Stomach (tissue), 9 donors: ENCODE data around the gene SLC8A2. TPM values are rescaled to one million over a fixed set of nuclear protein-coding genes. Genes with fewer than 3 reads are reported as not detected.

Experiments used
- DNase-seq, 2 donors: peaks; one replicate each; pipeline versions ENCODE4 v3.0.0 to v3.0.0-alpha.2; 2013 to 2019
- H3K27ac ChIP-seq, 5 donors: fragments of 200-600 bp in 4 of 5; sonication (generic) in 4 of 5; one replicate each; pipeline ENCODE4 v1.5.1; 2013 to 2019; ENCODE audit warnings: mild to moderate bottlenecking in 1 of 5, moderate library complexity in 1 of 5
- H3K27me3 ChIP-seq, 3 donors: fragments of 200-600 bp; sonication (generic); one replicate each; pipeline ENCODE4 v1.5.1; 2017 to 2019; ENCODE audit warnings: mixed run types in 1 of 3
- H3K36me3 ChIP-seq, 4 donors: fragments of 200-600 bp; sonication (generic); 1 replicate in 3 of 4; 2 replicates in 1 of 4; pipeline ENCODE4 v1.5.1; 2016 to 2019
- H3K4me1 ChIP-seq, 4 donors: fragments of 200-600 bp; sonication (generic); one replicate each; pipeline ENCODE4 v1.5.1; 2016 to 2019
- H3K4me3 ChIP-seq, 4 donors: fragments of 200-600 bp; sonication (generic) in 3 of 4; one replicate each; pipeline ENCODE4 v1.5.1; 2016 to 2019; ENCODE audit warnings: mild to moderate bottlenecking in 1 of 4
- H3K9me3 ChIP-seq, 4 donors: fragments of 200-600 bp; sonication (generic); one replicate each; pipeline ENCODE4 v1.5.1; 2016 to 2019
- CTCF ChIP-seq, 7 experiments: fragments of 450-650 bp in 4 of 7; fragments of 200-600 bp in 3 of 7; sonication (generic) in 3 of 7; IDR thresholded peaks; one replicate each; pipeline ENCODE4 v1.5.1; 2016 to 2019; ENCODE audit warnings: antibody characterized with exemption in 7 of 7, control low read depth in 2 of 7, mild to moderate bottlenecking in 1 of 7
- EP300 ChIP-seq: sonication (generic); formaldehyde crosslinking; IDR thresholded peaks from one replicate; pipeline ENCODE4 v1.6.1; 2017; ENCODE audit warnings: antibody characterized with exemption
- POLR2A ChIP-seq, 4 donors: fragments of 450-650 bp; IDR thresholded peaks; one replicate each; pipeline ENCODE4 v1.6.1; 2016; ENCODE audit warnings: antibody characterized with exemption in 4 of 4, control low read depth in 2 of 4, mild to moderate bottlenecking in 1 of 4, moderate library complexity in 1 of 4
- POLR2AphosphoS5 ChIP-seq, 3 donors: sonication (generic); formaldehyde crosslinking; IDR thresholded peaks; one replicate each; pipeline ENCODE4 v1.6.1; 2016; ENCODE audit warnings: antibody characterized with exemption in 3 of 3
- WGBS, 5 donors: extraction: QIAGEN DNeasy Blood & Tissue Kit in 3 of 5; methylation state at CpG; one replicate each; pipeline versions ENCODE4 v1.1.5 to v1.1.7; 2013 to 2018; 5-methylcytosine and 5-hydroxymethylcytosine counted together
- intact Hi-C: fragments of 100-400 bp; cut with DNase I; formaldehyde crosslinking; loops from one replicate; pipeline ENCODE4 v1.15.1; 2023; ENCODE audit warnings: low total_unique reads
- polyA plus RNA-seq, 3 donors: library from polyadenylated mRNA; stranded (reverse); fragments of 200-250 nt; gene quantifications; one replicate each; pipeline ENCODE4 v1.2.3, GENCODE V29; 2013
- total RNA-seq, 5 donors: library from RNA; depleted of rRNA; stranded (reverse); fragments of >200 nt; gene quantifications; one replicate each; pipeline versions ENCODE4 v1.1.0 to v1.2.3, GENCODE V29; 2014 to 2016
- donor health status: healthy with polysubstance abuse.
- donor health status: Bipolar disorder and iron deficiency.
- donor health status: healthy.

SLC8A2 gene
- total and polyA plus RNA-seq, 8 donors = 0.12 to 17.9 (median 2.0) TPM

GRCh38 chr19:47437500-47437899 is 34.2 kb downstream of the SLC8A2 start:
- DNase-seq = no peak
- Histone ChIP-seq H3K9me3 (no peaks in the 10 kb centered on the region), H3K4me1 (peaks cover 0 to 7% (median 5%) of the 10 kb centered on the region in 4 donors), H3K27me3 (peaks cover 0 to 85% (median 28%) of the 10 kb centered on the region in 3 donors), H3K36me3 (no peaks in the 10 kb centered on the region), H3K27ac (no peak overlapping the region), H3K4me3 (no peak overlapping the region)
- intact Hi-C loops = loop anchor here (5.0 kb wide), 1 partner anchor 270 kb away; no protein-coding TSS in a partner anchor
- 29 to 46% (median 41%) methylated on average over 12 of the region's 12 CpGs for WGBS, 5 donors
- no peak for TF ChIP-seq EP300
- TF ChIP-seq POLR2A (IDR thresholded peaks at IDR 0.05) = no peak
- TF ChIP-seq CTCF (IDR thresholded peaks at IDR 0.05) = no peak

- 29 to 37% (median 31%) methylated on average over 13 to 17 of the region's 17 CpGs for WGBS, 5 donors
- Histone ChIP-seq H3K4me3 (no peak overlapping the region), H3K36me3 (no peaks in the 10 kb centered on the region), H3K4me1 (peaks cover 0 to 7% (median 5%) of the 10 kb centered on the region in 4 donors), H3K27me3 (peaks cover 0 to 85% (median 27%) of the 10 kb centered on the region in 3 donors), H3K9me3 (no peaks in the 10 kb centered on the region), H3K27ac (peak overlapping the region in 1 of 5 donors; percentile 10)
- peak; percentile 91 for DNase-seq
- intact Hi-C loops = loop anchor here (5.0 kb wide), 1 partner anchor 270 kb away; no protein-coding TSS in a partner anchor
- TF ChIP-seq CTCF (IDR thresholded peaks at IDR 0.05) (peak in 5 of 7 experiments; percentile 67 to 95 (median 88)), EP300 (no peak), POLR2A (IDR thresholded peaks at IDR 0.05) (no peak), POLR2AphosphoS5 (IDR thresholded peaks at IDR 0.05) (peak in 1 of 3 donors; percentile 54)
Observed at GRCh38 chr19:47436712-47437401, 34.8 kb downstream of the SLC8A2 start.

- Histone ChIP-seq H3K4me3 (no peak overlapping the region), H3K4me1 (peaks cover 0 to 7% (median 5%) of the 10 kb centered on the region in 4 donors), H3K36me3 (no peaks in the 10 kb centered on the region), H3K9me3 (no peaks in the 10 kb centered on the region), H3K27me3 (peaks cover 0 to 85% (median 34%) of the 10 kb centered on the region in 3 donors), H3K27ac (no peak overlapping the region)
- no peak for DNase-seq
- 74 to 84% (median 79%) methylated on average over 6 of the region's 6 CpGs for WGBS, 5 donors
- no peak for TF ChIP-seq EP300
- TF ChIP-seq CTCF (IDR thresholded peaks at IDR 0.05) = no peak
- no peak for TF ChIP-seq POLR2A (IDR thresholded peaks at IDR 0.05)
- no peak for TF ChIP-seq POLR2AphosphoS5 (IDR thresholded peaks at IDR 0.05)
- intact Hi-C loops = loop anchor here (5.0 kb wide), 1 partner anchor 271 kb away; no protein-coding TSS in a partner anchor
Observed at GRCh38 chr19:47435883-47436417, 35.7 kb downstream of the SLC8A2 start.

GRCh38 chr19:47435196-47435595 is 36.5 kb downstream of the SLC8A2 start:
- intact Hi-C loops = loop anchor here (5.0 kb wide), 1 partner anchor 272 kb away; no protein-coding TSS in a partner anchor
- TF ChIP-seq POLR2A (IDR thresholded peaks at IDR 0.05) (no peak), EP300 (no peak), CTCF (IDR thresholded peaks at IDR 0.05) (no peak), POLR2AphosphoS5 (IDR thresholded peaks at IDR 0.05) (no peak)
- WGBS, 5 donors = 50 to 68% (median 61%) methylated on average over 16 of the region's 16 CpGs
- peaks cover 3 to 12% (median 10%) of the 10 kb centered on the region in 4 donors for H3K4me1 ChIP-seq
- no peaks in the 10 kb centered on the region for H3K9me3 ChIP-seq
- H3K27ac ChIP-seq = no peak overlapping the region
- H3K4me3 ChIP-seq = no peak overlapping the region
- no peak for DNase-seq
- no peaks in the 10 kb centered on the region for H3K36me3 ChIP-seq
- peaks cover 0 to 87% (median 38%) of the 10 kb centered on the region in 3 donors for H3K27me3 ChIP-seq
